Tibial nerve (tissue), 4 donors: ENCODE measurements around the gene CDH22. TPM values are rescaled to one million over a fixed set of nuclear protein-coding genes. Genes with fewer than 3 reads are reported as not detected.

Experiments used
- DNase-seq, 2 donors: peaks; one replicate each; pipeline ENCODE4 v3.0.0-alpha.2; 2019; ENCODE audit warnings: low spot score in 2 of 2
- H3K27ac ChIP-seq, 4 donors: fragments of 200-600 bp; sonication (generic) in 3 of 4; one replicate each; pipeline ENCODE4 v1.5.1; 2017 to 2019; ENCODE audit warnings: mild to moderate bottlenecking in 1 of 4
- H3K27me3 ChIP-seq, 2 donors: fragments of 200-600 bp; sonication (generic) in 1 of 2; one replicate each; pipeline versions ENCODE4 v1.5.1 to v1.6.0; 2017 to 2019
- H3K36me3 ChIP-seq, 3 donors: fragments of 200-600 bp; sonication (generic); one replicate each; pipeline ENCODE4 v1.5.1; 2018 to 2019
- H3K4me1 ChIP-seq, 4 donors: fragments of 200-600 bp; sonication (generic) in 3 of 4; one replicate each; pipeline ENCODE4 v1.5.1; 2017 to 2019
- H3K4me3 ChIP-seq, 4 donors: fragments of 200-600 bp; sonication (generic) in 3 of 4; one replicate each; pipeline ENCODE4 v1.5.1; 2017 to 2019; ENCODE audit warnings: mild to moderate bottlenecking in 1 of 4, moderate library complexity in 1 of 4
- H3K9me3 ChIP-seq, 4 donors: fragments of 200-600 bp; sonication (generic) in 3 of 4; one replicate each; pipeline ENCODE4 v1.5.1; 2017 to 2019
- EP300 ChIP-seq, 2 donors: sonication (generic); formaldehyde crosslinking; IDR thresholded peaks; one replicate each; pipeline ENCODE4 v1.6.1; 2017; ENCODE audit warnings: antibody characterized with exemption in 2 of 2, mild to moderate bottlenecking in 1 of 2
- POLR2A ChIP-seq, 2 donors: fragments of 450-650 bp; IDR thresholded peaks; one replicate each; pipeline ENCODE4 v1.6.1; 2017; ENCODE audit warnings: antibody characterized with exemption in 2 of 2, mild to moderate bottlenecking in 2 of 2, moderate library complexity in 2 of 2
- WGBS, 2 donors: methylation state at CpG; one replicate each; pipeline ENCODE4 v1.1.5; 2018; 5-methylcytosine and 5-hydroxymethylcytosine counted together
- total RNA-seq, 4 donors: library from RNA; depleted of rRNA; stranded (reverse); fragments of >200 nt; gene quantifications; one replicate each; pipeline ENCODE4 v1.1.0, GENCODE V29; 2016
- TF ChIP-seq, protein P1 (sequence below), 5 experiments: fragments of 200-600 bp in 3 of 5; fragments of 450-650 bp in 2 of 5; sonication (generic) in 3 of 5; IDR thresholded peaks; one replicate each; pipeline ENCODE4 v1.5.1; 2016 to 2019; ENCODE audit warnings: antibody characterized with exemption in 5 of 5, mild to moderate bottlenecking in 3 of 5, moderate library complexity in 2 of 5

CDH22 gene
- total RNA-seq, 4 donors from 2014 or later = 0.20 to 1.0 (median 0.60) TPM; not detected in 1

DNA sequence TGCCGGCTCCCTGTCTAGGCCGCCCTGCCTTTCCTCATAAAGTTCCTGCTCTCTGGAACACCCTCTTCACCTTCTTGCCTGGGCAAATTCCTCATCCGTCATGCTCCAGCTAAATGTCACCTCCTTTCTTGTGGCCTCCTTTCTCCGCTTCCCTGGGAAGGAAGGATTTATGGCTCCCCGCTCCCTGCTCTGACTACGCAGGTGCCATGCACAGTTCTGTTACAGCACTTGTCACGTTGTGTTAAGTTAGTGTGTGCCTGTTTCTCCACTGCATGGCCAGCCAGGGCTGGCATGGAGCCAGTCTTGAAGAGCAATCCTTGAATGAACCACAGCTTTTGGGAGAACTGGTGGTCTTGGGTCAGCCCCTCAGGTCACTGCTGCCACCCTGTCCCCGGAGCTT is 128.4 kb downstream of the CDH22 start:
- H3K36me3 ChIP-seq = no peaks in the 10 kb centered on the region
- no peak for TF ChIP-seq POLR2A (IDR thresholded peaks at IDR 0.05)
- TF ChIP-seq EP300 (IDR thresholded peaks at IDR 0.05) = no peak
- TF ChIP-seq, protein P1, sequence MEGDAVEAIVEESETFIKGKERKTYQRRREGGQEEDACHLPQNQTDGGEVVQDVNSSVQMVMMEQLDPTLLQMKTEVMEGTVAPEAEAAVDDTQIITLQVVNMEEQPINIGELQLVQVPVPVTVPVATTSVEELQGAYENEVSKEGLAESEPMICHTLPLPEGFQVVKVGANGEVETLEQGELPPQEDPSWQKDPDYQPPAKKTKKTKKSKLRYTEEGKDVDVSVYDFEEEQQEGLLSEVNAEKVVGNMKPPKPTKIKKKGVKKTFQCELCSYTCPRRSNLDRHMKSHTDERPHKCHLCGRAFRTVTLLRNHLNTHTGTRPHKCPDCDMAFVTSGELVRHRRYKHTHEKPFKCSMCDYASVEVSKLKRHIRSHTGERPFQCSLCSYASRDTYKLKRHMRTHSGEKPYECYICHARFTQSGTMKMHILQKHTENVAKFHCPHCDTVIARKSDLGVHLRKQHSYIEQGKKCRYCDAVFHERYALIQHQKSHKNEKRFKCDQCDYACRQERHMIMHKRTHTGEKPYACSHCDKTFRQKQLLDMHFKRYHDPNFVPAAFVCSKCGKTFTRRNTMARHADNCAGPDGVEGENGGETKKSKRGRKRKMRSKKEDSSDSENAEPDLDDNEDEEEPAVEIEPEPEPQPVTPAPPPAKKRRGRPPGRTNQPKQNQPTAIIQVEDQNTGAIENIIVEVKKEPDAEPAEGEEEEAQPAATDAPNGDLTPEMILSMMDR (IDR thresholded peaks at IDR 0.05) = no peak
- DNase-seq = no peak
- peaks cover 0 to 29% of the 10 kb centered on the region in 2 donors for H3K27me3 ChIP-seq
- peaks cover 0 to 1% (median 0%) of the 10 kb centered on the region in 4 donors for H3K4me1 ChIP-seq
- 60 to 68% methylated on average over 8 of the region's 8 CpGs for WGBS, 2 donors
- H3K4me3 ChIP-seq = no peak overlapping the region
- no peaks in the 10 kb centered on the region for H3K9me3 ChIP-seq
- H3K27ac ChIP-seq = no peak overlapping the region

DNA sequence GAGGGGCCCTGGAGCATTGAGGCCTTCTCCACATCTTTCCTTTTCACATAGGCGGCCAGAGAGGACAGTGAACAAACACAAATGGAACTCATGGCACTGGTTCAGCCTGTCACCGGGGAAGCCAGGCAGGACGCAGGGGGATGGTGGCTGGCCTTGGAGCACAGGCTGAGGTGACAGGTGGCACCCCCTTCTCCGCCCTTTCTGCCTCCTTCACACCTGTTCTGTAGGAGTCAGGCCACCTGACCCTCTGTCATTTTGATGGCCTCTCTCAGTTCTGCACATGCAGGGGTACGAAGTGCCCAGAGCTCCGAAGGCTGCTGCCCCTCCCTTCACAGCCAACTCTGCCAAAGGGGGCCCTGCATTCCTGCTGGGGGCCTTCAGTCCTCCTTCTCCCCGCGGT is 129.4 kb downstream of the CDH22 start:
- WGBS, 2 donors = 74 to 80% methylated on average over 8 of the region's 8 CpGs
- DNase-seq = no peak
- TF ChIP-seq POLR2A (IDR thresholded peaks at IDR 0.05) (no peak), EP300 (IDR thresholded peaks at IDR 0.05) (no peak)
- TF ChIP-seq, protein P1 (IDR thresholded peaks at IDR 0.05) = no peak
- Histone ChIP-seq H3K36me3 (no peaks in the 10 kb centered on the region), H3K9me3 (no peaks in the 10 kb centered on the region), H3K27me3 (peaks cover 0 to 37% of the 10 kb centered on the region in 2 donors), H3K27ac (no peak overlapping the region), H3K4me3 (no peak overlapping the region), H3K4me1 (peaks cover 0 to 6% (median 0%) of the 10 kb centered on the region in 4 donors)

DNA sequence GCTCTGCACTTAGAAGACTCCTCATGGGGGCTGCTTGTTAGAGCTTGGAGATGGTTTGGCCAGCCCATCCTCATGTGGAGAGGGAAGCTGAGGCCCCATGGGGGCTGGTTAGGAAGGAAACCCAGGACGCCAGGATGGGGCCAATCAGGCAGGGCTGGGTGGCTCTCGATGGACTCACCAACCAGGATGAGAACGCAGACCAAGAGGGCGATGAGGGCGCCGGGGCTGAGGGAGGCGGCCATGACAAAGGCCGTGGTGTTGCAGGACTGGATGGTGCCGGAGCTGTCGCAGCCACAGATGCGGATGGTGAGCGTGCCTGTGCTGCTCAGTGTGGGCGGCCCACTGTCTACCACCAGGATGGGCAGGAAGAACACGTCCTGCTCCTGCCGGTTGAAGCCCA is 130.5 kb downstream of the CDH22 start:
- H3K4me1 ChIP-seq = peaks cover 0 to 6% (median 0%) of the 10 kb centered on the region in 4 donors
- DNase-seq = no peak
- WGBS, 2 donors = 87 to 89% methylated on average over 15 of the region's 15 CpGs
- H3K9me3 ChIP-seq = no peaks in the 10 kb centered on the region
- H3K27ac ChIP-seq = no peak overlapping the region
- peaks cover 0 to 49% of the 10 kb centered on the region in 2 donors for H3K27me3 ChIP-seq
- H3K4me3 ChIP-seq = no peak overlapping the region
- no peak for TF ChIP-seq POLR2A (IDR thresholded peaks at IDR 0.05)
- TF ChIP-seq, protein P1 (IDR thresholded peaks at IDR 0.05) = no peak
- TF ChIP-seq EP300 (IDR thresholded peaks at IDR 0.05) = no peak
- H3K36me3 ChIP-seq = no peaks in the 10 kb centered on the region

DNA sequence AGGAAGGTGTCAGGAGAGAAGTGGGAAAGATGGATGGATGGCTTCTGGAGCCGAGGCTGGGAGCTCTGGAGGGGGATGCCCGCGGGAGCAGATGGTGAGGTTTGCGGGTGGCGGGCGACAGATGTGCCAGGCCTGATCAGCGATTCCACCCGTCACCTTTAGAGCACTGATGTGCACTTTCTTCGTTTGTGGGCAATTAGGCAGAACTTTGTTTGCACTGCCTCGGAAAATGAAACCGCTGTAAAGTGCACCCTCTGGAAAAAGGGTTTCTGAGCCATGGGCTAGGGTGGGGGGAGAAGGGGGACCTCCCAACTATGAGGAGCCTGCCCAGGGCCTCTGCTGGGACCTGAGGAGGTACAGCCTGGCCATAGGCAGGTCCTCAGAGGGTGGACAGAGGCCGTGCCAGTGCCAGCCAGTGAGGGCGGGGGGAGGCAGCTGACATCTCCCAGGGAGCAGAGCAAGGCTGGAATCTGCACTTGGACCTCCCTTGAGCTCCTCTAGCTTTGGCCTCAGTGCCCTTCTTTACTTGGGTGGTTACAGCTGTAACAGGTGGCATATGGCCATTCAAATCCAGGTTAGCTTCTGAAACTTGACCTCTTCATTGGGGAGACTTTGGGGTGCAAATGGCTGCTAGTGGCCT is 131.4 kb downstream of the CDH22 start:
- no peaks in the 10 kb centered on the region for H3K36me3 ChIP-seq
- peaks cover 0 to 53% of the 10 kb centered on the region in 2 donors for H3K27me3 ChIP-seq
- H3K27ac ChIP-seq = no peak overlapping the region
- 82 to 85% methylated on average over 11 to 13 of the region's 13 CpGs for WGBS, 2 donors
- H3K9me3 ChIP-seq = no peaks in the 10 kb centered on the region
- H3K4me1 ChIP-seq = peaks cover 0 to 6% (median 0%) of the 10 kb centered on the region in 4 donors
- DNase-seq = no peak
- TF ChIP-seq, protein P1 (IDR thresholded peaks at IDR 0.05) = no peak
- TF ChIP-seq EP300 (IDR thresholded peaks at IDR 0.05) (no peak), POLR2A (IDR thresholded peaks at IDR 0.05) (no peak)
- no peak overlapping the region for H3K4me3 ChIP-seq

DNA sequence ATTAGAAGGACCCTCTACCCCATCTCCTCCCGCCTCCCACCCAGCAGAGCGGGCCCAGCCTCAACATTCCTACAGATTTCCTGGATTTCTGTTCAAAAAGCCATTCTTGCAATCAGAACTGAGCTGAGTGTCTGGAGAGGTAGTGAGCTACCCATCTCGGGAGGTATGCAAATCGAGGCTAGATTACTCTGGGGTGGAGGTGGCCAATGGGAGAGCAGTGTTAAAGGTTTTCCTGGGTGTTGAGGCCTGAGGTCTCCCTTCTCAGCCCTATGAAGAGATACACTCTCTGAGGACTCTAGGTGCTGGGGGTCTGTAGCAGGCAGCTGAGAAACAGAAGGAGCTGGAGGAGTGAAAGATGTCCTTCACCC is 133.2 kb downstream of the CDH22 start:
- H3K27me3 ChIP-seq = peaks cover 0 to 51% of the 10 kb centered on the region in 2 donors
- no peak for DNase-seq
- 90 to 100% methylated on average over 4 of the region's 4 CpGs for WGBS, 2 donors

More for the DNA sequence above, 133.2 kb downstream of the CDH22 start:
- Histone ChIP-seq H3K4me1 (peaks cover 0 to 6% (median 0%) of the 10 kb centered on the region in 4 donors), H3K9me3 (no peaks in the 10 kb centered on the region), H3K36me3 (no peaks in the 10 kb centered on the region), H3K4me3 (no peak overlapping the region), H3K27ac (no peak overlapping the region)
- TF ChIP-seq EP300 (IDR thresholded peaks at IDR 0.05) (no peak), POLR2A (IDR thresholded peaks at IDR 0.05) (no peak)
- TF ChIP-seq, protein P1 (IDR thresholded peaks at IDR 0.05) = no peak
